Measurements from ENCODE around the gene ERVK3-1.
"Not testable (repeated sequence)": the region's sequence is repeated elsewhere in the genome, so short reads cannot be mapped to it uniquely, and the experiment has no call there.

The ERVK3-1 gene

GRCh38 chr19:58338825-58339558 lies 33.8 kb downstream of the ERVK3-1 start:
- no peak for FAIRE-seq
- DNase-seq (ENCODE audit: insufficient read length, low spot score) = no peak

- no peak for DNase-seq (ENCODE audit: insufficient read length, low spot score)
- no peak for FAIRE-seq
These were observed 40.4 kb downstream of the ERVK3-1 start for GRCh38 chr19:58345558-58345957.

DNA sequence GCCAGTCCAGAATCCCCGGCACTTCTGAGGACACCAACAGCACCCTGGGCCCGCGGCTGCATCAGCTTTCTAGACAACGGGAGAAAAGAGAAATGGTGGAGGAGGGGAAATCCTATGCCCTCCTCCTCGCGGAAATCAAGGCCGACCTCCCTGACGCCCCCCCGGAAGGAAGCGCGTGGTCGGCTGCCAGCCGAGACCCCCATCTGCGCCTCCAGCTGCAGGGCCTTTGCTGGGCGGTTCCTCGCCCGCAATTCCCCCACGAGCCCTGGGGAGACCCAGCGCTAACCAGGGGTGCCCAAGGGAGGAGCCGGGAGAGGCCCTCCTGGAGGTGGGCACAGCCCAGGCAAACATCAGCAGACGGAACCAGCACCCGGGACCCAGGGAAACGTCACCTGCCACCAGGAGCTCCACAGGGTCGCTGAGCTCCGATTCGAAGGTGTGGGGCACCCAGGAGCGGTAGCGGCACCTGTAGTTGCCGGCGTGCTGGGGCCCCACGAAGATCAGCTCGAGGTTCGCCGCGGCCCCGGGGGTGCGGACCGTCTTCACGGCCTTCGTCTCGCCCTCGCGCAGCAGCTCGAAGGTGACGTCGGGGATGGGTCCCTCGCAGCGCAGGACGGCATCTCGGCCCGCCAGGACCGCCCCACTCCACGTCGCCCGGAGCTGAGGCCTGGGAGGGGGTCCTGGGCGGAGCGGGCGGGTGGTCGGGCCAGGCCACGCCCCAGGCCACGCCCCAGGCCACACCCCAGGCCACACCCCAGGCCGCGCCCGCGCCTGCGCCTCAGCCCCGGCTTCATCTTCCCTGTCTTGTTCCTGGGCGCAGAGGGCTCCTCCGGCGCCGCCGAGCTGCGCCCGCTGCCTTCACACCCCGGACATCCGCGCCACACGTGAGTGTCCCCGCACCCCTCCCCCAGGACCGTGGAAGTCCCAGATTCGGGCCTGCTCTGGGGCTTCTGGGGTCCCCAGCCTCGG lies 42.1 kb downstream of the ERVK3-1 start:
- DNase-seq (ENCODE audit: insufficient read length, low spot score) = peak; percentile 95
- peak; percentile 78 for FAIRE-seq

DNA sequence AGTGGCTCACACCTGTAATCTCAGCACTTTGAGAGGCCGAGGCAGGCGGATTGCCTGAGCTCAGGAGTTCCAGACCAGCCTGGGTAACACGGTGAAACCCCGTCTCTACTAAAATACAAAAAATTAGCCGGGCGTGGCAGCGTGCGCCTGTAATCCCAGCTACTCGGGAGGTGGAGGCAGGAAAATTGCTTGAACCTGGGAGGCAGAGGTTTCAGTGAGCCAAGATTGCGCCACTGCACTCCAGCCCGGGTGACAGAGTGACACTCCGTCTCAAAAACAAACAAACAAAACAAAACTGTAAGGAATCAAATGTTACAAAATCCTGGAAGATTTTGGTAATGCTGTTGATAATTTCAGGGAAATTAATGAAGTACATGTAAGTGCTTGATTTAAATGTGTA lies 42.9 kb downstream of the ERVK3-1 start:
- FAIRE-seq = peak; percentile 70
- not testable (repeated sequence) for DNase-seq (ENCODE audit: insufficient read length, low spot score)

- DNase-seq (ENCODE audit: insufficient read length, low spot score) (no peak), FAIRE-seq (no peak)
These were observed 44.4 kb downstream of the ERVK3-1 start for GRCh38 chr19:58349590-58349989.

DNA sequence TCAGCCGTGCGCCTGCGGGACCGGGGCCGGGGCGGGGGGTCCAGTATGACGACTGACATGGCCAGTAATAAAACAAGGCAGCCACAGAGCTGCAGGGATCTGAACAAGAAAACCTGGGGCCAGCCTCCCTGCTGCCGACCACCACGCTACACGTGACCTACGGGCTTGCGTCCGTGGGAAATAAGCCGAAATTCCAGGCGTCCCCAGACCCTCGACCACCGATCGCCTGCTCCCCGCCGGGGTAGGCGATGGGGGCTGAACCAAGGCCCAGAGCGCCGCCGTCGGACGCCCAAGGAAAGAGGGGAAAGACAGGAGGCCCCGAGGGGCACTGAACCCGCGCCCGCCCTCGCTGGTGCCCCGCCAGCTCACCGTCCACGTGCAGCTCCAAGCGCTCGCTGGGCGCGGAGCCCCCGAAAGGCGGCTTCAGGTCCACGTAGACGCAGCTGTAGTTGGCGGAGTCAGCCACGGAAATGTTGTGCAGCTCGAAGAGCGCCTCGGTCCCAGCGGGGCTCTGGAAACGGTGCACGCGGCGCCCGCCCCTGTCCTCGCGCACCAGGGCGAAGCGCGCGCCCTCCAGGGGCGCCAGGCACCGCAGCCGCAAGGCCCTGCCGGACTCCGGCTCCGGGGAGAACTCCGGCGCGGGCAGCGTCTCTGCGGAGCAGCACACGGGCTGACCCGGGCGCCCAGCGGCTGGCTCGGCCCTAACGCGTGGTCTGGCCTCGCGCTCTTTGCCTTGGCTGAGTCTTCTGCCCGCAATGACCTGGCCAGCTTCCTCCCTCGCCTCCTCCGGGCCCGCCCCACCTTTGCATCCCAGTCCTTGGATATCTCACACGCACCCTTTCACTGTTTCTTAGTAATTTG lies 45.1 kb downstream of the ERVK3-1 start:
- FAIRE-seq (no peak), DNase-seq (ENCODE audit: insufficient read length, low spot score) (no peak)

DNA sequence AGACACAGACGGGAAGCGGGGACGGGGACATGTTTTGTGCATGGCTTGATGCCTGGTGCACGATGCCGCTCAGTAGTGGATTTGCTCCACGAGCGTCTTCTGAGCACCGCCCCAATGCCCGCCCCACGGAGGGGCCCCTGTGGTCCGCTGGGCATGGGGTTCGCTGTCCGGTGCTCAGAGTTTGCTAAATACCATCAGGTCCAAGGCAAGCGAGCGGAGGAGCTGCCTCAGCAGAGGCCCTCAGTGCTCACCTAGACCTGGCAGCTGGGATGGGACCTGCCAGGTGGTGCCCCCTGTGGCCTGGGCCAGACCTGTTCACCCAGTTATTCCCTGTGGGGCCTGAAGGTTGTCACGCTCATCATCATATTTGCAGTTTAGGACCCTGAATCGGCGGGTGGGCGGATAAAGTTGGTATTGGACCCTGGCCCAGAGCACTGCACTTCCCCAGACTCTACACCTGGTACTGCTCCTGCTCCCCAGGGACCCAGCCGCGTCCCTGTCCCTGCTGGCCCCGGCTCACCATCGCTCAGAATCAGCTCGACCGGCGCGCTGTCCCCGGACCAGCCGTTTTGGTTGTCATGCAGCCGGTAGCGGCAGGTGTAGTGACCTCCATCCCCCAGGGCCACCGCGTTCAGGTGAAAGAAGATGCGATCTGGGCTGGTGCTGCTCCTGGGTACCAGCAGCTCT lies 45.8 kb downstream of the ERVK3-1 start:
- DNase-seq (ENCODE audit: insufficient read length, low spot score) = no peak
- FAIRE-seq = no peak

GRCh38 chr19:58351558-58351878 lies 46.3 kb downstream of the ERVK3-1 start:
- DNase-seq (ENCODE audit: insufficient read length, low spot score) = no peak
- FAIRE-seq = no peak

- DNase-seq (ENCODE audit: insufficient read length, low spot score) (no peak), FAIRE-seq (no peak)
These were observed 47.0 kb downstream of the ERVK3-1 start for GRCh38 chr19:58351990-58352755.

GRCh38 chr19:58352760-58353671 lies 47.8 kb downstream of the ERVK3-1 start, which contains the start of gene A1BG:
Gene A1BG (minus strand): TSS chr19:58353492. CDS start chr19:58353437, 55 bp downstream.
- FAIRE-seq (no peak), DNase-seq (ENCODE audit: insufficient read length, low spot score) (no peak)

GRCh38 chr19:58353717-58354477 lies 48.7 kb downstream of the ERVK3-1 start:
- no peak for FAIRE-seq
- no peak for DNase-seq (ENCODE audit: insufficient read length, low spot score)

- DNase-seq (ENCODE audit: insufficient read length, low spot score) (no peak), FAIRE-seq (no peak)
These were observed 49.4 kb downstream of the ERVK3-1 start for GRCh38 chr19:58354478-58355030.

GRCh38 chr19:58355215-58355796 lies 50.1 kb downstream of the ERVK3-1 start:
- DNase-seq (ENCODE audit: insufficient read length, low spot score) (no peak), FAIRE-seq (no peak)

DNA sequence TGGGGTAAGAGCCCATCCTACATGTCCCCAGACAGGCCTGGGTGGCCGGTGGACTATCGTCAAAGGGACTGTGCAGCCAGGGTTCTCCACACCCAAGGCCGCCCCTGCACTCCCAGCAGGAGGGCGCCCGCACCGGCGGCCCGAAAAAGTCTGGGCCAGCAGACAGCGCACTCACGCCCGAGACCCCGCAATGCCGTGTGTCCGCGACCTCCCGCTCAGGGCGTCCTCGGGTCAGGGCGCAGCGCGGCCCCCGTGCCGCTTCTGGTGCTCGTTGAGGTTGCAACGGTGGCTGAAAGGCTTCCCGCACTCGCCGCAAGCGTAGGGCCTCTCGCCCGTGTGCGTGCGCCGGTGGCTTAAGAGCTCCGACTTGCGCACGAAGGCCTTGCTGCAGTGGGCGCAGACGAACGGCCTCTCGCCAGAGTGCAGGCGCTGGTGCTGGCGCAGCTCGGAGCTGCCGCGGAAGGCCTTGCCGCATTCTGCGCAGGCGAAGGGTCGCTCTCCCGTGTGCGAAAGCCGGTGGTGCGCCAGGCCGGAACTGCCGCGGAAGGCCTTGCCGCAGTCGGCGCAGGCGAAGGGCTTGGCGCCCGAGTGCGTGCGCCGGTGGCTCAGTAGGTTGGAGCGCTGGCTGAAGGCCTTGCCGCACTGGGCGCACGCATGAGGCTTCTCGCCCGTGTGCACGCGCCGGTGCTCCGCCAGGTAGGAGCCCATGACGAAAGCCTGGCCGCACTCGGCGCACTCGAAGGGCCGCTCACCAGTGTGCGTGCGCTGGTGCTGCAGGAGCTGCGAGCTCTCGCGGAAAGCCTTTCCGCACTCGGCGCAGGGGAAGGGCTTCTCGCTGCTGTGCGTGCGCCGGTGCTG lies 51.0 kb downstream of the ERVK3-1 start:
- FAIRE-seq (no peak), DNase-seq (ENCODE audit: insufficient read length, low spot score) (no peak)

DNA sequence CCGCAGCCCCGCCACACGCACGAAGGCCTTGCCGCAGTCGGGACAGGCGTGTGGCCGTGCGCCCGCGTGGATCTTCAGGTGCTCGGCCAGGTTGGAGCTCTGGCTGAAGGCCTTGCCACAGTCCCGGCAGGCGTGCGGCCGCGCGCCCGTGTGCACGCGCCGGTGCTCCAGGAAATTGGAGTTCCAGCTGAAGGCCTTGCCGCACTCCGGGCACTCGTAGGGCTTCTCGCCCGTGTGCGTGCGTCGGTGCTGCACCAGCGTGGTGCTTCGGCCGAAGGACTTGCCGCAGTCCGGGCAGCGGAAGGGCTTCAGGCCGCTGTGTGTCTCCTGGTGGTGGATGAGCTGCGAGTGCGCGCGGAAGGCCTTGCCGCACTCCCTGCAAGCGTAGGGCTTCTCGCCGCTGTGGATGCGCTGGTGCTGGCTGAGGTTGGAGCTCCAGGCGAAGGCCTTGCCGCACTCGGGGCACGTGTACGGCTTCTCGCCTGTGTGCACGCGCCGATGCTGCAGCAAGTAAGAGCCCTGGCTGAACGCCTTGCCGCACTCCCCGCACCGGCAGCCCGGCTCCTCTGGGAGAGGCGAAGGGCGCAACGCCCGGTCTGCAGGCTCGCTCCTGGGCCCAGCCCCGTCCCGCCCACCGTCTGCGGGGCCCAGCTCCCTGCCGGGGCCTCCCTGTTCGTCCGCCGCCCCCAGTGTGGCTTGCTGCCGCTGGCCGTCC lies 51.7 kb downstream of the ERVK3-1 start:
- DNase-seq (ENCODE audit: insufficient read length, low spot score) (no peak), FAIRE-seq (no peak)

All from GM19239 (cell line).